Gastrocnemius medialis (tissue), 4 donors: ENCODE measurements around the gene MPPED1. TPM values are rescaled to one million over a fixed set of nuclear protein-coding genes. Genes with fewer than 3 reads are reported as not detected.

Source experiments
- ATAC-seq, 2 donors: fragments of 150-250 bp; one replicate each; pipeline ENCODE4 v1.9.1; 2016
- DNase-seq, 2 donors: peaks; one replicate each; pipeline ENCODE4 v3.0.0-alpha.2; 2019
- H3K27ac ChIP-seq, 4 donors: fragments of 200-600 bp; sonication (generic); 1 replicate in 1 of 4; 2 replicates in 3 of 4; pipeline ENCODE4 v1.5.1; 2016 to 2018; ENCODE audit warnings: mild to moderate bottlenecking in 2 of 4, moderate library complexity in 1 of 4
- H3K27me3 ChIP-seq, 3 donors: fragments of 200-600 bp; sonication (generic) in 2 of 3; 1 replicate in 1 of 3; 2 replicates in 2 of 3; pipeline versions ENCODE4 v1.5.1 to v1.6.0; 2016 to 2019; ENCODE audit warnings: mild to moderate bottlenecking in 1 of 3, moderate library complexity in 1 of 3
- H3K36me3 ChIP-seq, 2 donors: fragments of 200-600 bp; sonication (generic) in 1 of 2; one replicate each; pipeline ENCODE4 v1.5.1; 2017 to 2018
- H3K4me1 ChIP-seq, 2 donors: fragments of 200-600 bp; sonication (generic) in 1 of 2; one replicate each; pipeline ENCODE4 v1.5.1; 2016 to 2017; ENCODE audit warnings: mild to moderate bottlenecking in 2 of 2
- H3K4me3 ChIP-seq, 4 donors: fragments of 200-600 bp; sonication (generic) in 3 of 4; 1 replicate in 1 of 4; 2 replicates in 3 of 4; pipeline ENCODE4 v1.5.1; 2016 to 2019; ENCODE audit warnings: mild to moderate bottlenecking in 2 of 4
- H3K9me3 ChIP-seq, 3 donors: fragments of 200-600 bp; sonication (generic) in 2 of 3; 1 replicate in 1 of 3; 2 replicates in 2 of 3; pipeline ENCODE4 v1.5.1; 2016 to 2019
- CTCF ChIP-seq, 5 experiments: fragments of 450-650 bp in 3 of 5; fragments of 200-600 bp in 2 of 5; sonication (generic) in 2 of 5; IDR thresholded peaks in 4 of 5; conservative IDR thresholded peaks in 1 of 5; 1 replicate in 4 of 5; 2 replicates in 1 of 5; pipeline ENCODE4 v1.5.1; 2016 to 2019; ENCODE audit warnings: antibody characterized with exemption in 5 of 5, mild to moderate bottlenecking in 3 of 5, moderate library complexity in 3 of 5
- POLR2A ChIP-seq, 2 donors: fragments of 450-650 bp; IDR thresholded peaks; one replicate each; pipeline ENCODE4 v1.6.1; 2017; ENCODE audit warnings: antibody characterized with exemption in 2 of 2, mild to moderate bottlenecking in 2 of 2, moderate library complexity in 2 of 2
- in situ Hi-C, 4 donors: fragments of 200-750 bp; cut with MboI; loops; one replicate each; pipeline versions ENCODE4 v1.15.0 to v1.8.0; 2017; ENCODE audit warnings: low sequenced_read_pairs in 4 of 4
- intact Hi-C: fragments of 100-400 bp; cut with DNase I; formaldehyde crosslinking; loops from one replicate; pipeline ENCODE4 v1.15.1; 2023; ENCODE audit warnings: low total_unique reads
- total RNA-seq, 4 donors: library from RNA; depleted of rRNA; stranded (reverse); fragments of >200 nt; gene quantifications; one replicate each; pipeline versions ENCODE4 v1.1.0 to v1.2.3, GENCODE V29; 2016

The MPPED1 gene
- total RNA-seq, 4 donors from 2014 or later = not detected

GRCh38 chr22:43431808-43432554 is 20.2 kb downstream of the MPPED1 start:
- TF ChIP-seq POLR2A (IDR thresholded peaks at IDR 0.05) (no peak), CTCF (IDR thresholded peaks at IDR 0.05 in 4 of 5, conservative IDR thresholded peaks at IDR 0.05 in 1 of 5) (no peak)
- Histone ChIP-seq H3K9me3 (no peaks in the 10 kb centered on the region), H3K36me3 (no peaks in the 10 kb centered on the region), H3K27ac (no peak overlapping the region), H3K27me3 (peaks cover 23 to 46% (median 39%) of the 10 kb centered on the region in 3 donors), H3K4me3 (no peak overlapping the region), H3K4me1 (no peaks in the 10 kb centered on the region)
- in situ Hi-C loops = no loop called here
- no peak for ATAC-seq
- intact Hi-C loops = no loop called here
- DNase-seq = no peak

GRCh38 chr22:43432883-43433415 is 21.1 kb downstream of the MPPED1 start:
- Histone ChIP-seq H3K4me3 (no peak overlapping the region), H3K9me3 (no peaks in the 10 kb centered on the region), H3K27me3 (peaks cover 23 to 46% (median 35%) of the 10 kb centered on the region in 3 donors), H3K4me1 (no peaks in the 10 kb centered on the region), H3K27ac (no peak overlapping the region), H3K36me3 (no peaks in the 10 kb centered on the region)
- TF ChIP-seq CTCF (IDR thresholded peaks at IDR 0.05 in 4 of 5, conservative IDR thresholded peaks at IDR 0.05 in 1 of 5) (no peak), POLR2A (IDR thresholded peaks at IDR 0.05) (no peak)
- in situ Hi-C loops = no loop called here
- intact Hi-C loops = no loop called here
- ATAC-seq (no peak), DNase-seq (no peak)

- H3K9me3 ChIP-seq = no peaks in the 10 kb centered on the region
- peaks cover 23 to 46% (median 29%) of the 10 kb centered on the region in 3 donors for H3K27me3 ChIP-seq
- ATAC-seq (no peak), DNase-seq (no peak)
- in situ Hi-C loops = no loop called here
- H3K4me1 ChIP-seq = no peaks in the 10 kb centered on the region
- H3K27ac ChIP-seq = no peak overlapping the region
- intact Hi-C loops = no loop called here
- H3K36me3 ChIP-seq = no peaks in the 10 kb centered on the region
- H3K4me3 ChIP-seq = no peak overlapping the region
- TF ChIP-seq CTCF (IDR thresholded peaks at IDR 0.05 in 4 of 5, conservative IDR thresholded peaks at IDR 0.05 in 1 of 5) (no peak), POLR2A (IDR thresholded peaks at IDR 0.05) (no peak)
These were observed 21.8 kb downstream of the MPPED1 start for GRCh38 chr22:43433451-43434274.

- intact Hi-C loops = no loop called here
- Histone ChIP-seq H3K4me1 (no peaks in the 10 kb centered on the region), H3K27me3 (peaks cover 18 to 42% (median 21%) of the 10 kb centered on the region in 3 donors), H3K27ac (no peak overlapping the region), H3K36me3 (no peaks in the 10 kb centered on the region), H3K4me3 (no peak overlapping the region), H3K9me3 (no peaks in the 10 kb centered on the region)
- no peak for ATAC-seq
- in situ Hi-C loops = no loop called here
- no peak for TF ChIP-seq CTCF (IDR thresholded peaks at IDR 0.05 in 4 of 5, conservative IDR thresholded peaks at IDR 0.05 in 1 of 5)
- TF ChIP-seq POLR2A (IDR thresholded peaks at IDR 0.05) = no peak
- no peak for DNase-seq
These were observed 22.6 kb downstream of the MPPED1 start for GRCh38 chr22:43434275-43434927.
